ENCODE data around the gene ITLN2. TPM values are rescaled to one million over a fixed set of nuclear protein-coding genes. Genes with fewer than 3 reads are reported as not detected.
"Not testable (repeated sequence)": the region's sequence is repeated elsewhere in the genome, so short reads cannot be mapped to it uniquely, and the experiment has no call there.

ITLN2 gene
- total RNA-seq, 2 donors from 2014 or later, result 20.3 to 29.7 TPM

GRCh38 chr1:160947174-160947759 is 7.3 kb downstream of the ITLN2 start:
- not testable (repeated sequence) for H3K27me3 Mint-ChIP-seq (ENCODE audit: insufficient read depth); H3K27me3 ChIP-seq (ENCODE audit: control insufficient read depth, insufficient read depth, low read length, poor library complexity, severe bottlenecking); H3K4me1 ChIP-seq (ENCODE audit: control insufficient read depth, insufficient read depth, low read length); H3K27ac ChIP-seq (ENCODE audit: low read depth, low read length)
- Histone ChIP-seq H3K36me3 (ENCODE audit: control insufficient read depth, insufficient read depth, low read length) (peaks cover 22% of the 10 kb centered on the region), H3K9me3 (ENCODE audit: control insufficient read depth, low read length) (peaks cover 23% of the 10 kb centered on the region), H3K9ac (ENCODE audit: extremely low read depth, low read length, poor library complexity, severe bottlenecking) (peak overlapping the region; percentile 27), H3K4me3 (ENCODE audit: low read length) (peak overlapping the region; percentile 70)
- Mint-ChIP-seq H3K9me3 (peaks cover 10% of the 10 kb centered on the region), H3K27ac (peak overlapping the region; percentile 94), H3K36me3 (ENCODE audit: low read depth) (peaks cover 45% of the 10 kb centered on the region), H3K4me3 (peak overlapping the region; percentile 4), H3K4me1 (peaks cover 41% of the 10 kb centered on the region)
- peak; percentile 69 for DNase-seq
- TF ChIP-seq, protein P1, sequence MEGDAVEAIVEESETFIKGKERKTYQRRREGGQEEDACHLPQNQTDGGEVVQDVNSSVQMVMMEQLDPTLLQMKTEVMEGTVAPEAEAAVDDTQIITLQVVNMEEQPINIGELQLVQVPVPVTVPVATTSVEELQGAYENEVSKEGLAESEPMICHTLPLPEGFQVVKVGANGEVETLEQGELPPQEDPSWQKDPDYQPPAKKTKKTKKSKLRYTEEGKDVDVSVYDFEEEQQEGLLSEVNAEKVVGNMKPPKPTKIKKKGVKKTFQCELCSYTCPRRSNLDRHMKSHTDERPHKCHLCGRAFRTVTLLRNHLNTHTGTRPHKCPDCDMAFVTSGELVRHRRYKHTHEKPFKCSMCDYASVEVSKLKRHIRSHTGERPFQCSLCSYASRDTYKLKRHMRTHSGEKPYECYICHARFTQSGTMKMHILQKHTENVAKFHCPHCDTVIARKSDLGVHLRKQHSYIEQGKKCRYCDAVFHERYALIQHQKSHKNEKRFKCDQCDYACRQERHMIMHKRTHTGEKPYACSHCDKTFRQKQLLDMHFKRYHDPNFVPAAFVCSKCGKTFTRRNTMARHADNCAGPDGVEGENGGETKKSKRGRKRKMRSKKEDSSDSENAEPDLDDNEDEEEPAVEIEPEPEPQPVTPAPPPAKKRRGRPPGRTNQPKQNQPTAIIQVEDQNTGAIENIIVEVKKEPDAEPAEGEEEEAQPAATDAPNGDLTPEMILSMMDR (conservative IDR thresholded peaks at IDR 0.05), result peak; percentile 24
- 56 to 100% methylated on average over 1 to 7 of the region's 7 CpGs for WGBS, 2 experiments (ENCODE audit: insufficient coverage in 1 of 2, insufficient read length in 1 of 2)

DNA sequence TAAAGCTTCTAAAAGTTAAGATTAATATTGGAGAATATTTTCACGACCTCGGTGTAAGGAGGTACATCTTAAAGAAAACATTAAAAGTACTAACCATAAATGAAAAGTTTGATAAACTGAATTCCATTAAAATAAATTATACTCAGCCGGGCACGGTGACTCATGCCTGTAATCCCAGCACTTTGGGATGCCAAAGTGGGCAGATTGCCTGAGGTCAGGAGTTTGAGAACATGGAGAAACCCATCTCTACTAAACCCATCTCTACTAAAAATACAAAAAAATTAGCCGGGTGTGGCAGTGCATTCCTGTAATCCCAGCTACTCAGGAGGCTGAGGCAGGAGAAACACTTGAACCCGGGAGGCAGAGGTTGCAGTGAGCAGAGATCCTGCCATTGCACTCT is 8.7 kb downstream of the ITLN2 start:
- H3K4me3 ChIP-seq (ENCODE audit: low read length); DNase-seq; H3K27ac ChIP-seq (ENCODE audit: low read depth, low read length); H3K27me3 ChIP-seq (ENCODE audit: control insufficient read depth, insufficient read depth, low read length, poor library complexity, severe bottlenecking); H3K27ac Mint-ChIP-seq; H3K9ac ChIP-seq (ENCODE audit: extremely low read depth, low read length, poor library complexity, severe bottlenecking); H3K4me3 Mint-ChIP-seq; H3K27me3 Mint-ChIP-seq (ENCODE audit: insufficient read depth); H3K4me1 ChIP-seq (ENCODE audit: control insufficient read depth, insufficient read depth, low read length): not testable (repeated sequence)
- 99 to 100% methylated on average over 1 to 4 of the region's 6 CpGs for WGBS, 2 experiments (ENCODE audit: insufficient coverage in 1 of 2, insufficient read length in 1 of 2)
- Histone ChIP-seq H3K36me3 (ENCODE audit: control insufficient read depth, insufficient read depth, low read length) (peaks cover 22% of the 10 kb centered on the region), H3K9me3 (ENCODE audit: control insufficient read depth, low read length) (peaks cover 34% of the 10 kb centered on the region)
- H3K9me3 Mint-ChIP-seq, result peaks cover 24% of the 10 kb centered on the region
- peaks cover 37% of the 10 kb centered on the region for H3K4me1 Mint-ChIP-seq
- H3K36me3 Mint-ChIP-seq (ENCODE audit: low read depth), result peaks cover 41% of the 10 kb centered on the region

DNA sequence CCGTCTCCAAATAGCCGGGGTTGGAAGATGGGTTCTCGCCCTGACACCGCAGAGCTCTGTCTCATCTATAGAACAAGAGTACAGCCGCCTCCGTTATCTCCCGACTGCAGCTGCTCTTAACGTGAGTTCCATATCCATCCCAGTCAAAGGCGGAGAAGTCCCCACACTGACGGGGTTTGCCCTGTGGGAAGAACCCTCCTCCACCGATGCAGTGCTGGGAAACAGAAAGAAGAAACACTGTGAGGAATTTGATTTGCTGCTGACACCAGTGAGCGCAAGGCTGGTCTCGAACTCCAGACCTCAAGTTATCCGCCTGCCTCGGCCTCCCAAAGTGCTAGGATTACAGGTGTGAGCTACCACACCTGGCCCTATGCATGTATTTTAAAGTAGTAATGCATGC is 9.5 kb downstream of the ITLN2 start:
- Histone ChIP-seq H3K27me3 (ENCODE audit: control insufficient read depth, insufficient read depth, low read length, poor library complexity, severe bottlenecking) (no peaks in the 10 kb centered on the region), H3K36me3 (ENCODE audit: control insufficient read depth, insufficient read depth, low read length) (peaks cover 22% of the 10 kb centered on the region), H3K4me3 (ENCODE audit: low read length) (no peak overlapping the region), H3K9ac (ENCODE audit: extremely low read depth, low read length, poor library complexity, severe bottlenecking) (no peak overlapping the region), H3K4me1 (ENCODE audit: control insufficient read depth, insufficient read depth, low read length) (peaks cover 5% of the 10 kb centered on the region), H3K9me3 (ENCODE audit: control insufficient read depth, low read length) (peaks cover 41% of the 10 kb centered on the region), H3K27ac (ENCODE audit: low read depth, low read length) (no peak overlapping the region)
- H3K27me3 Mint-ChIP-seq (ENCODE audit: insufficient read depth), result peaks cover 6% of the 10 kb centered on the region
- peaks cover 46% of the 10 kb centered on the region for H3K36me3 Mint-ChIP-seq (ENCODE audit: low read depth)
- H3K27ac Mint-ChIP-seq, result no peak overlapping the region
- peaks cover 32% of the 10 kb centered on the region for H3K9me3 Mint-ChIP-seq
- TF ChIP-seq, protein P1 (conservative IDR thresholded peaks at IDR 0.05), result no peak
- no peak for DNase-seq
- peaks cover 31% of the 10 kb centered on the region for H3K4me1 Mint-ChIP-seq
- H3K4me3 Mint-ChIP-seq, result no peak overlapping the region
- 91 to 95% methylated on average over 14 to 15 of the region's 15 CpGs for WGBS, 2 experiments (ENCODE audit: insufficient coverage in 1 of 2, insufficient read length in 1 of 2)

DNA sequence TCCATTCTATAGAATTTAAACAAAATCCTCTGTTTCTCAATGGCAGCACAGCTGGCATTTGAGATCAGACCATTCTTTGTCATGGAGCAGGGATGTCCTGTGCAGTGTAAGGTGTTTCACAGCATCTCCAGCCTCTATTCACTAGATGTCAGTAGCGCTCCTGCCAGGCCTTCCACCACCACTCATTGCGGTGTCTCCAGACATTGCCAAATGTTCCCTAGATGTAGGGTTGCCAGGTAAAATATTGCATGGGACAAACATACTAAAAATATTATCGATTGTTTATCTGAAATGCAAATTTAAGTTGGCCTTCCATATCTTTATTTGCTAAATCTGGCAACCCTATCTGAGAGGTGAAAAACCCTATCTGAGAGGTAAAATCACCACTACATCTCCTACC is 11.7 kb downstream of the ITLN2 start:
- Histone ChIP-seq H3K4me3 (ENCODE audit: low read length) (no peak overlapping the region), H3K36me3 (ENCODE audit: control insufficient read depth, insufficient read depth, low read length) (peaks cover 22% of the 10 kb centered on the region), H3K27ac (ENCODE audit: low read depth, low read length) (no peak overlapping the region), H3K9ac (ENCODE audit: extremely low read depth, low read length, poor library complexity, severe bottlenecking) (no peak overlapping the region), H3K27me3 (ENCODE audit: control insufficient read depth, insufficient read depth, low read length, poor library complexity, severe bottlenecking) (no peaks in the 10 kb centered on the region), H3K9me3 (ENCODE audit: control insufficient read depth, low read length) (peaks cover 41% of the 10 kb centered on the region), H3K4me1 (ENCODE audit: control insufficient read depth, insufficient read depth, low read length) (peaks cover 2% of the 10 kb centered on the region)
- Mint-ChIP-seq H3K27me3 (ENCODE audit: insufficient read depth) (peaks cover 19% of the 10 kb centered on the region), H3K4me3 (no peak overlapping the region), H3K4me1 (peaks cover 12% of the 10 kb centered on the region), H3K9me3 (peaks cover 39% of the 10 kb centered on the region), H3K36me3 (ENCODE audit: low read depth) (peaks cover 45% of the 10 kb centered on the region), H3K27ac (no peak overlapping the region)
- TF ChIP-seq, protein P1 (conservative IDR thresholded peaks at IDR 0.05), result peak; percentile 66
- WGBS, 2 experiments (ENCODE audit: insufficient coverage in 1 of 2, insufficient read length in 1 of 2), result 91% methylated on average over 3 of the region's 3 CpGs; no CpG with 5 or more reads in 1 of the 2 experiments
- peak; percentile 67 for DNase-seq

GRCh38 chr1:160936666-160937065 is 17.9 kb downstream of the ITLN2 start:
- H3K4me1 ChIP-seq (ENCODE audit: control insufficient read depth, insufficient read depth, low read length); H3K4me3 Mint-ChIP-seq; H3K27me3 ChIP-seq (ENCODE audit: control insufficient read depth, insufficient read depth, low read length, poor library complexity, severe bottlenecking); H3K27ac ChIP-seq (ENCODE audit: low read depth, low read length); H3K36me3 ChIP-seq (ENCODE audit: control insufficient read depth, insufficient read depth, low read length); H3K4me3 ChIP-seq (ENCODE audit: low read length); H3K4me1 Mint-ChIP-seq; DNase-seq; H3K9ac ChIP-seq (ENCODE audit: extremely low read depth, low read length, poor library complexity, severe bottlenecking); H3K27ac Mint-ChIP-seq: not testable (repeated sequence)
- peaks cover 26% of the 10 kb centered on the region for H3K9me3 ChIP-seq (ENCODE audit: control insufficient read depth, low read length)
- peaks cover 12% of the 10 kb centered on the region for H3K36me3 Mint-ChIP-seq (ENCODE audit: low read depth)
- WGBS, 2 experiments (ENCODE audit: insufficient coverage in 1 of 2, insufficient read length in 1 of 2), result 87% methylated on average over 17 of the region's 19 CpGs; no CpG with 5 or more reads in 1 of the 2 experiments
- peaks cover 61% of the 10 kb centered on the region for H3K9me3 Mint-ChIP-seq
- peaks cover 19% of the 10 kb centered on the region for H3K27me3 Mint-ChIP-seq (ENCODE audit: insufficient read depth)

All from endodermal cell (in vitro differentiated cells).